Measurements from ENCODE around the gene ANKHD1.
"Not testable (repeated sequence)": the region's sequence is repeated elsewhere in the genome, so short reads cannot be mapped to it uniquely, and the experiment has no call there.

GRCh38 chr5:140427726-140428125 lies 26.1 kb downstream of the ANKHD1 start:
- TF ChIP-seq CTCF, POLR2A (IDR thresholded peaks at IDR 0.05): not testable (repeated sequence)

All from breast epithelium (tissue), 3 donors.